OCI-LY1 (cell line): ENCODE measurements around the gene SLF1.

ENCODE experiments used
- EZH2 ChIP-seq: fragments of 200-600 bp; sonication (generic), shearing (Covaris generic); IDR thresholded peaks from 2 replicates; pipeline ENCODE4 v1.8.0; 2017; ENCODE audit warnings: borderline replicate concordance, mixed run types, mild to moderate bottlenecking, antibody characterized with exemption, low read length, moderate library complexity, mixed read lengths
- TF ChIP-seq, protein P1 (sequence below): fragments of 200-600 bp; sonication (generic), shearing (Covaris generic); IDR thresholded peaks from 2 replicates; pipeline ENCODE4 v1.5.1; 2017; ENCODE audit warnings: mild to moderate bottlenecking, antibody characterized with exemption, low read length, moderate library complexity, mixed read lengths

DNA sequence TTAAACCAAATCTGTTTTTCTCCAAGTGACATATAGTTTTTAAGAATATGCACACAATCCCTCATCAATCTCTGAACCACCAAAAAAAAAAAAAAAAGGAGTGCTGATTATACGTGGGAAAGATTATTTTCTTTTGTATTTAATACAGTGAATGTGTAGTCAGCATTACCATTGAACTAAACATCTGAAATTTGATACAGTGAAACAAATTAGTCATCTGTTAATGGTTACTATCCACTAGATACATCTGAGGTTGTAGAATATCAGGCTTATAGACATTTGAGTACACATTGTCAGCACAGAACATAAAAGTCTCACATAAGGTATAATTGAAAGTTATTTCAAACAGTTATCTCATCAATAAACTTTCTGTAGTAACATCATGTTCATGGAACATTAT, 87.0 kb downstream of the SLF1 start:
- TF ChIP-seq, protein P1, sequence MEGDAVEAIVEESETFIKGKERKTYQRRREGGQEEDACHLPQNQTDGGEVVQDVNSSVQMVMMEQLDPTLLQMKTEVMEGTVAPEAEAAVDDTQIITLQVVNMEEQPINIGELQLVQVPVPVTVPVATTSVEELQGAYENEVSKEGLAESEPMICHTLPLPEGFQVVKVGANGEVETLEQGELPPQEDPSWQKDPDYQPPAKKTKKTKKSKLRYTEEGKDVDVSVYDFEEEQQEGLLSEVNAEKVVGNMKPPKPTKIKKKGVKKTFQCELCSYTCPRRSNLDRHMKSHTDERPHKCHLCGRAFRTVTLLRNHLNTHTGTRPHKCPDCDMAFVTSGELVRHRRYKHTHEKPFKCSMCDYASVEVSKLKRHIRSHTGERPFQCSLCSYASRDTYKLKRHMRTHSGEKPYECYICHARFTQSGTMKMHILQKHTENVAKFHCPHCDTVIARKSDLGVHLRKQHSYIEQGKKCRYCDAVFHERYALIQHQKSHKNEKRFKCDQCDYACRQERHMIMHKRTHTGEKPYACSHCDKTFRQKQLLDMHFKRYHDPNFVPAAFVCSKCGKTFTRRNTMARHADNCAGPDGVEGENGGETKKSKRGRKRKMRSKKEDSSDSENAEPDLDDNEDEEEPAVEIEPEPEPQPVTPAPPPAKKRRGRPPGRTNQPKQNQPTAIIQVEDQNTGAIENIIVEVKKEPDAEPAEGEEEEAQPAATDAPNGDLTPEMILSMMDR = no peak
- no peak for TF ChIP-seq EZH2
